K562 (cell line): ENCODE data around the gene GLMP. TPM values are rescaled to one million over a fixed set of nuclear protein-coding genes. Genes with fewer than 3 reads are reported as not detected.

Experiments used
- ATAC-seq: fragments of 200-7000 bp; cut with Tn5 transposase; 3 replicates; pipeline ENCODE4 v1.9.1; 2020; ENCODE audit warnings: moderate library complexity
- BruUV-seq: library from RNA; stranded (reverse); fragments of 400-500 nt; replicated peaks from 2 replicates; lab custom pipeline; 2021; lab: Mats Ljungman, UMichigan
- CTCF ChIA-PET: fragments of 300-600 bp; formaldehyde crosslinking; extraction: SDS; loops from one replicate; lab custom pipeline; 2021; ENCODE audit warnings: low intra/inter-chr PET ratio; lab: Yijun Ruan, JAX
- POLR2A ChIA-PET: fragments of 300-600, 350-650 bp; sonication (Branson Sonifier 250); formaldehyde crosslinking; extraction: SDS; loops from one replicate; lab custom pipeline; 2021; ENCODE audit warnings: antibody characterized with exemption, inconsistent platforms; lab: Yijun Ruan, JAX
- DNase-seq, 4 experiments: peaks; one replicate each; pipeline versions ENCODE4 v3.0.0 to v3.0.0-alpha.2; 2011 to 2018; ENCODE audit warnings: low spot score in 3 of 4, mixed read lengths in 3 of 4; ENCODE audit errors: extremely low read depth in 1 of 4
- FAIRE-seq: peaks from 2 replicates; lab custom pipeline; 2011; peaks lifted over from hg19 to GRCh38; lab: Jason Lieb, UNC
- H2AFZ ChIP-seq: 2 replicates; pipeline ENCODE4 v1.6.0; 2011; ENCODE audit warnings: low read depth, low read length, control low read depth, inconsistent platforms
- H3K27ac ChIP-seq: fragments of 200-600 bp; 3 replicates; pipeline ENCODE4 v1.8.0; 2011; ENCODE audit warnings: low read depth, mild to moderate bottlenecking, control low read depth, inconsistent platforms, low read length, moderate library complexity, mixed read lengths; ENCODE audit errors: extremely low read depth
- H3K27me3 ChIP-seq, 2 experiments: fragments of 300-600 bp in 1 of 2; 2 replicates in 1 of 2; 3 replicates in 1 of 2; pipeline versions ENCODE4 v1.6.0 to v1.8.0; 2011; ENCODE audit warnings: inconsistent platforms in 2 of 2, low read length in 2 of 2, mild to moderate bottlenecking in 1 of 2, mixed read lengths in 1 of 2, moderate library complexity in 1 of 2; ENCODE audit not compliant: control insufficient read depth in 2 of 2, insufficient read depth in 2 of 2
- H3K36me3 ChIP-seq: fragments of 300-600 bp; 3 replicates; pipeline ENCODE4 v1.8.0; 2011; ENCODE audit warnings: mild to moderate bottlenecking, low read length, inconsistent platforms; ENCODE audit not compliant: control insufficient read depth, insufficient read depth
- H3K4me1 ChIP-seq, 2 experiments: fragments of 200-600 bp in 1 of 2; replicated peaks in 1 of 2; 2 replicates in 1 of 2; 3 replicates in 1 of 2; pipeline versions ENCODE4 v1.5.1 to v1.8.0; 2011; ENCODE audit warnings: inconsistent platforms in 2 of 2, low read length in 2 of 2, mild to moderate bottlenecking in 1 of 2, mixed read lengths in 1 of 2, moderate library complexity in 1 of 2; ENCODE audit not compliant: control insufficient read depth in 2 of 2, insufficient read depth in 2 of 2
- H3K4me2 ChIP-seq: 2 replicates; pipeline ENCODE4 v1.6.1; 2011; ENCODE audit warnings: low read length, control low read depth, inconsistent platforms, mixed read lengths; ENCODE audit not compliant: insufficient read depth
- H3K4me3 ChIP-seq: fragments of 200-600 bp; sonication (generic), shearing (Covaris generic); 2 replicates; pipeline ENCODE4 v1.5.1; 2016; ENCODE audit warnings: control low read depth, inconsistent platforms
- H3K79me2 ChIP-seq: fragments of 200-600 bp; 3 replicates; pipeline ENCODE4 v1.8.0; 2011; ENCODE audit warnings: low read length, inconsistent platforms; ENCODE audit not compliant: control insufficient read depth, insufficient read depth
- H3K9ac ChIP-seq, 2 experiments: 2 replicates each; pipeline versions ENCODE4 v1.6.0 to v1.6.1; 2011; ENCODE audit warnings: low read depth in 2 of 2, low read length in 2 of 2, control low read depth in 1 of 2, inconsistent platforms in 1 of 2, mild to moderate bottlenecking in 1 of 2, mixed read lengths in 1 of 2; ENCODE audit not compliant: insufficient read depth in 1 of 2
- H3K9me1 ChIP-seq: one replicate; pipeline ENCODE4 v1.6.0; 2011; ENCODE audit warnings: inconsistent platforms, mild to moderate bottlenecking, low read length, moderate library complexity; ENCODE audit not compliant: control insufficient read depth, insufficient read depth
- H3K9me3 ChIP-seq: replicated peaks from 2 replicates; pipeline ENCODE4 v1.5.1; 2011; ENCODE audit warnings: low read depth, low read length, inconsistent platforms; ENCODE audit not compliant: control insufficient read depth, insufficient read depth
- H4K20me1 ChIP-seq: replicated peaks from 2 replicates; pipeline ENCODE4 v1.6.1; 2011; ENCODE audit warnings: low read length, inconsistent platforms, mixed read lengths; ENCODE audit not compliant: control insufficient read depth, insufficient read depth
- FOXP4 ChIP-seq: sonication (generic); formaldehyde crosslinking; IDR thresholded peaks from 2 replicates; pipeline ENCODE4 v1.8.0; 2022; ENCODE audit warnings: mild to moderate bottlenecking, missing genetic modification reagents, borderline replicate concordance
- MBD2 ChIP-seq: sonication (generic); IDR thresholded peaks from 2 replicates; pipeline ENCODE4 v1.6.1; 2016; ENCODE audit warnings: low read depth, borderline replicate concordance
- MYNN ChIP-seq, 2 experiments: sonication (generic); formaldehyde crosslinking in 1 of 2; IDR thresholded peaks; 2 replicates each; pipeline versions ENCODE4 v1.5.0 to v1.6.1; 2016 to 2020; ENCODE audit warnings: antibody characterized with exemption in 1 of 2, missing genetic modification reagents in 1 of 2
- POLR2A ChIP-seq: fragments of 450-650 bp; conservative IDR thresholded peaks from 2 replicates; pipeline ENCODE4 v1.6.1; 2016
- POLR2AphosphoS2 ChIP-seq: IDR thresholded peaks from 2 replicates; pipeline ENCODE4 v1.6.1; 2012; ENCODE audit warnings: low read length, improper control_type of control experiment
- POLR2AphosphoS5 ChIP-seq: IDR thresholded peaks from 2 replicates; pipeline ENCODE4 v1.6.1; 2011; ENCODE audit warnings: mild to moderate bottlenecking, low read depth, low read length, moderate library complexity; ENCODE audit not compliant: control insufficient read depth, insufficient read depth
- POLR2B ChIP-seq: fragments of 450-650 bp; IDR thresholded peaks from 2 replicates; pipeline ENCODE4 v1.6.1; 2018; ENCODE audit warnings: low read depth; ENCODE audit not compliant: partially characterized antibody
- POLR2G ChIP-seq: fragments of 200-400 bp; formaldehyde crosslinking; IDR thresholded peaks from 2 replicates; pipeline ENCODE4 v1.6.1; 2017; ENCODE audit warnings: low read depth, mild to moderate bottlenecking, antibody characterized with exemption, low read length, moderate library complexity
- RBM22 ChIP-seq: fragments of 200-400 bp; formaldehyde crosslinking; IDR thresholded peaks from 2 replicates; pipeline ENCODE4 v1.6.1; 2018; ENCODE audit warnings: low read length, low read depth; ENCODE audit not compliant: poor library complexity, severe bottlenecking
- RFX1 ChIP-seq: fragments of 450-650 bp; IDR thresholded peaks from 2 replicates; pipeline ENCODE4 v1.6.1; 2016; ENCODE audit warnings: mild to moderate bottlenecking, moderate library complexity
- SUPT5H ChIP-seq: fragments of 450-650 bp; IDR thresholded peaks from 2 replicates; pipeline ENCODE4 v1.6.1; 2016
- ZNF165 ChIP-seq: fragments of 250-450 bp; sonication (Bioruptor Pico); IDR thresholded peaks from 2 replicates; pipeline ENCODE4 v1.4.0; 2020; ENCODE audit warnings: borderline replicate concordance
- WGBS: fragments of 100-300 bp; shearing (Covaris generic); methylation state at CpG from one replicate; pipeline ENCODE4 v1.1.6; 2016; ENCODE audit warnings: low coverage, mixed read lengths; ENCODE audit not compliant: insufficient coverage; ENCODE audit errors: missing lambda C conversion rate; 5-methylcytosine and 5-hydroxymethylcytosine counted together
- in situ Hi-C: fragments of 300-500 bp; cut with MboI; formaldehyde crosslinking; loops from 4 replicates; pipeline ENCODE4 v1.15.0; 2018; ENCODE audit warnings: inconsistent platforms, mixed read lengths
- intact Hi-C: fragments of 100-400 bp; cut with micrococcal nuclease; formaldehyde crosslinking; loops from 2 replicates; pipeline ENCODE4 v1.14.2; 2022
- polyA plus RNA-seq, 8 experiments: library from polyadenylated mRNA; depleted of rRNA in 4 of 8; stranded (reverse) in 5 of 8; unstranded in 3 of 8; fragments of >200 nt; fragmentation: Nextera tagmentation in 2 of 8; fragmentation: Illumina TruSeq in 1 of 8; extraction: Ambion mirVana in 2 of 8; extraction: Trizol in 1 of 8; gene quantifications; 2 replicates each; pipeline versions ENCODE4 v1.2.1 to v1.2.3, GENCODE V29; 2011 to 2014; ENCODE audit warnings: inconsistent platforms in 1 of 8, missing spikeins in 1 of 8
- total RNA-seq, 7 experiments: library from RNA; depleted of rRNA in 6 of 7; stranded (reverse); fragments of >200 nt in 6 of 7; fragmentation: Illumina TruSeq in 2 of 7; extraction: Trizol in 2 of 7; gene quantifications; 2 replicates each; pipeline versions ENCODE4 v1.2.1 to v1.2.3, GENCODE V29; 2011 to 2021; ENCODE audit warnings: low replicate concordance in 1 of 7

The GLMP gene
- total and polyA plus RNA-seq, 9 of the 15 experiments (the other 6 are each of a cell fraction or from before 2014, with no cell fraction given), result 8.3 to 28.2 (median 22.4) TPM

GRCh38 chr1:156247460-156248322 lies 47.8 kb downstream of the GLMP start, which contains the start of gene PAQR6:
Gene PAQR6 (minus strand): TSS chr1:156248056. CDS start chr1:156246731, 1,325 bp downstream.
- peak; percentile 38 for ATAC-seq
- in situ Hi-C loops (no loop called here), intact Hi-C loops (no loop called here)
- POLR2A ChIA-PET, result interaction anchor here (0.6 to 2.1 kb wide), 10 partner anchors 9 to 155 kb away, joined by 3 to 7 read pairs (median 4); partner anchors contain the start of genes PMF1 and SMG5
- CTCF ChIA-PET, result no interaction called here
- no peak within 1 kb of the TSS for H3K4me3 ChIP-seq
- no peaks in the 10 kb centered on the region for H3K9me3 ChIP-seq
- H3K27me3 ChIP-seq, result no peaks in the 10 kb centered on the region
- no peaks in the 10 kb centered on the region for H3K9me1 ChIP-seq
- H3K4me1 ChIP-seq, result peaks cover 0 to 48% of the 10 kb centered on the region in 2 experiments; a peak in 3 of 5 replicates
- no TSS peak for BruUV-seq
- no peak within 1 kb of the TSS for H2AFZ ChIP-seq
- peaks cover 38% of the 10 kb centered on the region; the same call in 2 of the 3 replicates for H3K36me3 ChIP-seq
- H3K9ac ChIP-seq, result peak within 1 kb of the TSS in 1 of 2 experiments; percentile 83; a peak in 2 of 4 replicates
- DNase-seq, result no peak
- H4K20me1 ChIP-seq, result no peaks in the 10 kb centered on the region
- no peak within 1 kb of the TSS for H3K4me2 ChIP-seq
- WGBS, result 57% methylated on average over 14 of the region's 16 CpGs
- TF ChIP-seq RBM22 (peak; percentile 35), FOXP4 (CRISPR knock-in tag) (no peak), POLR2AphosphoS5 (peak; percentile 48; the same call in 1 of the 2 replicates), MBD2 (no peak), POLR2B (peak; percentile 5), ZNF165 (no peak), POLR2A (peak; percentile 60), POLR2G (peak; percentile 56), RFX1 (peak; percentile 58; the same call in 1 of the 2 replicates), POLR2AphosphoS2 (peak; percentile 38; the same call in 1 of the 2 replicates), SUPT5H (peak; percentile 52), MYNN (IDR thresholded peaks at IDR 0.05) (peak; percentile 55; the same call in 1 of the 2 replicates), MYNN (CRISPR knock-in tag; IDR thresholded peaks at IDR 0.05) (no peak)
- H3K79me2 ChIP-seq, result no peaks in the 10 kb centered on the region
- FAIRE-seq, result no peak
- no peak within 1 kb of the TSS for H3K27ac ChIP-seq
